ACC112 (cell line): ENCODE data around the gene CDK5R2.

Experiments used
- H2AFZ ChIP-seq: fragments of 200-600 bp; sonication (generic); one replicate; pipeline ENCODE4 v1.6.0; 2017; ENCODE audit warnings: antibody characterized with exemption, low read length; ENCODE audit not compliant: unreplicated experiment
- H3K27ac ChIP-seq: fragments of 200-600 bp; sonication (generic); 2 replicates; pipeline ENCODE4 v1.5.1; 2014; ENCODE audit warnings: low read depth, mild to moderate bottlenecking, antibody characterized with exemption, low read length, moderate library complexity
- H3K27me3 ChIP-seq: fragments of 200-600 bp; sonication (generic); 2 replicates; pipeline ENCODE4 v1.6.1; 2014; ENCODE audit warnings: mild to moderate bottlenecking, antibody characterized with exemption, low read length, moderate library complexity, mixed read lengths; ENCODE audit not compliant: insufficient read depth
- H3K36me3 ChIP-seq: fragments of 200-600 bp; sonication (generic); 2 replicates; pipeline ENCODE4 v1.6.1; 2016; ENCODE audit warnings: mild to moderate bottlenecking, antibody characterized with exemption, low read length, moderate library complexity, mixed read lengths; ENCODE audit not compliant: insufficient read depth
- H3K4me1 ChIP-seq: fragments of 200-600 bp; sonication (generic); one replicate; pipeline ENCODE4 v1.6.1; 2016; ENCODE audit warnings: low read length, mixed read lengths; ENCODE audit not compliant: insufficient read depth, unreplicated experiment, control insufficient read depth
- H3K4me3 ChIP-seq: fragments of 200-600 bp; sonication (generic); 2 replicates; pipeline ENCODE4 v1.5.1; 2014; ENCODE audit warnings: mild to moderate bottlenecking, low read depth, low read length
- H3K79me2 ChIP-seq: fragments of 200-600 bp; sonication (generic); one replicate; pipeline ENCODE4 v1.6.0; 2016; ENCODE audit warnings: low read length; ENCODE audit not compliant: control insufficient read depth, unreplicated experiment, insufficient read depth

The CDK5R2 gene

GRCh38 chr2:218990612-218991011, 31.1 kb downstream of the CDK5R2 start:
- no peaks in the 10 kb centered on the region for H3K36me3 ChIP-seq
- H3K4me1 ChIP-seq = peaks cover 4% of the 10 kb centered on the region

GRCh38 chr2:218991674-218992168, 32.3 kb downstream of the CDK5R2 start:
- H3K4me1 ChIP-seq = peaks cover 4% of the 10 kb centered on the region
- no peaks in the 10 kb centered on the region for H3K79me2 ChIP-seq
- no peaks in the 10 kb centered on the region for H3K36me3 ChIP-seq
- no peak overlapping the region for H3K27ac ChIP-seq
- no peak overlapping the region for H2AFZ ChIP-seq
- peaks cover 90% of the 10 kb centered on the region for H3K27me3 ChIP-seq
- no peak overlapping the region for H3K4me3 ChIP-seq

More at GRCh38 chr2:218990612-218991011, 31.1 kb downstream of the CDK5R2 start:
- no peak overlapping the region for H3K27ac ChIP-seq
- H3K4me3 ChIP-seq = no peak overlapping the region
- no peaks in the 10 kb centered on the region for H3K79me2 ChIP-seq
- H2AFZ ChIP-seq = no peak overlapping the region
- H3K27me3 ChIP-seq = peaks cover 98% of the 10 kb centered on the region

GRCh38 chr2:218992196-218992595, 32.7 kb downstream of the CDK5R2 start:
- Histone ChIP-seq H3K36me3 (no peaks in the 10 kb centered on the region), H3K27me3 (peaks cover 89% of the 10 kb centered on the region), H3K4me3 (no peak overlapping the region), H3K27ac (no peak overlapping the region), H3K4me1 (peaks cover 4% of the 10 kb centered on the region), H2AFZ (no peak overlapping the region), H3K79me2 (no peaks in the 10 kb centered on the region)

GRCh38 chr2:218992703-218993344, 33.4 kb downstream of the CDK5R2 start:
- Histone ChIP-seq H3K79me2 (no peaks in the 10 kb centered on the region), H3K27ac (no peak overlapping the region), H3K4me1 (peaks cover 4% of the 10 kb centered on the region), H3K4me3 (peak overlapping the region; percentile 76), H2AFZ (no peak overlapping the region), H3K36me3 (no peaks in the 10 kb centered on the region), H3K27me3 (peaks cover 89% of the 10 kb centered on the region)

GRCh38 chr2:218993345-218994315, 34.2 kb downstream of the CDK5R2 start, which contains the start of gene CRYBA2:
Gene CRYBA2, minus strand, starts transcription at chr2:218993422. Its CDS starts 246 bp downstream, at chr2:218993176.
- peak within 1 kb of the TSS; percentile 76 for H3K4me3 ChIP-seq
- H2AFZ ChIP-seq = peak within 1 kb of the TSS; percentile 51
- H3K27me3 ChIP-seq = peaks cover 88% of the 10 kb centered on the region
- H3K36me3 ChIP-seq = no peaks in the 10 kb centered on the region
- no peak within 1 kb of the TSS for H3K27ac ChIP-seq
- peaks cover 4% of the 10 kb centered on the region for H3K4me1 ChIP-seq
- H3K79me2 ChIP-seq = no peaks in the 10 kb centered on the region

GRCh38 chr2:218995561-218995960, 36.1 kb downstream of the CDK5R2 start:
- Histone ChIP-seq H3K4me3 (no peak overlapping the region), H3K4me1 (peaks cover 4% of the 10 kb centered on the region), H3K27ac (no peak overlapping the region), H3K27me3 (peaks cover 82% of the 10 kb centered on the region), H2AFZ (no peak overlapping the region), H3K36me3 (no peaks in the 10 kb centered on the region), H3K79me2 (no peaks in the 10 kb centered on the region)

GRCh38 chr2:218995972-218996711, 36.7 kb downstream of the CDK5R2 start:
- H3K79me2 ChIP-seq = no peaks in the 10 kb centered on the region
- no peak overlapping the region for H3K27ac ChIP-seq
- peaks cover 4% of the 10 kb centered on the region for H3K4me1 ChIP-seq
- H3K4me3 ChIP-seq = peak overlapping the region; percentile 59
- H3K36me3 ChIP-seq = no peaks in the 10 kb centered on the region
- H2AFZ ChIP-seq = no peak overlapping the region
- H3K27me3 ChIP-seq = peaks cover 82% of the 10 kb centered on the region

- H3K4me3 ChIP-seq = no peak overlapping the region
- no peak overlapping the region for H3K27ac ChIP-seq
- H3K27me3 ChIP-seq = peaks cover 82% of the 10 kb centered on the region
- H3K36me3 ChIP-seq = no peaks in the 10 kb centered on the region
- no peaks in the 10 kb centered on the region for H3K79me2 ChIP-seq
- H2AFZ ChIP-seq = no peak overlapping the region
- peaks cover 6% of the 10 kb centered on the region for H3K4me1 ChIP-seq
These were observed 37.5 kb downstream of the CDK5R2 start for GRCh38 chr2:218996937-218997336.

- H2AFZ ChIP-seq = no peak overlapping the region
- no peaks in the 10 kb centered on the region for H3K36me3 ChIP-seq
- no peak overlapping the region for H3K4me3 ChIP-seq
- peaks cover 14% of the 10 kb centered on the region for H3K4me1 ChIP-seq
- no peak overlapping the region for H3K27ac ChIP-seq
- H3K27me3 ChIP-seq = peaks cover 82% of the 10 kb centered on the region
- H3K79me2 ChIP-seq = no peaks in the 10 kb centered on the region
These were observed 38.3 kb downstream of the CDK5R2 start for GRCh38 chr2:218997731-218998130.

GRCh38 chr2:218998414-218999002, 39.0 kb downstream of the CDK5R2 start:
- Histone ChIP-seq H3K27me3 (peaks cover 82% of the 10 kb centered on the region), H3K4me3 (no peak overlapping the region), H3K4me1 (peaks cover 14% of the 10 kb centered on the region), H2AFZ (no peak overlapping the region), H3K36me3 (no peaks in the 10 kb centered on the region), H3K79me2 (no peaks in the 10 kb centered on the region), H3K27ac (no peak overlapping the region)
